Mucosa of rectum (tissue), 2 donors: ENCODE data around the gene GLTP.
"Not testable (repeated sequence)": the region's sequence is repeated elsewhere in the genome, so short reads cannot be mapped to it uniquely, and the experiment has no call there.

Experiments used
- H3K27ac ChIP-seq, 2 donors: one replicate each; pipeline ENCODE4 v1.7.0; 2013; ENCODE audit warnings: inconsistent platforms in 2 of 2, low read depth in 2 of 2, low read length in 2 of 2
- H3K27me3 ChIP-seq, 2 donors: one replicate each; pipeline ENCODE4 v1.7.0; 2013; ENCODE audit warnings: low read length in 2 of 2; ENCODE audit not compliant: control insufficient read depth in 2 of 2, insufficient read depth in 2 of 2
- H3K36me3 ChIP-seq, 2 donors: one replicate each; pipeline ENCODE4 v1.7.0; 2013; ENCODE audit warnings: low read length in 2 of 2; ENCODE audit not compliant: control insufficient read depth in 2 of 2, insufficient read depth in 2 of 2
- H3K4me1 ChIP-seq, 2 donors: one replicate each; pipeline ENCODE4 v1.7.0; 2013; ENCODE audit warnings: low read length in 2 of 2, mild to moderate bottlenecking in 1 of 2; ENCODE audit not compliant: control insufficient read depth in 2 of 2, insufficient read depth in 2 of 2
- H3K4me3 ChIP-seq, 2 donors: one replicate each; pipeline ENCODE4 v1.7.0; 2013; ENCODE audit warnings: low read length in 2 of 2
- H3K9ac ChIP-seq, 2 donors: one replicate each; pipeline ENCODE4 v1.7.0; 2013; ENCODE audit warnings: low read length in 2 of 2, low read depth in 1 of 2, mild to moderate bottlenecking in 1 of 2
- H3K9me3 ChIP-seq, 2 donors: one replicate each; pipeline ENCODE4 v1.7.0; 2013; ENCODE audit warnings: low read length in 2 of 2; ENCODE audit not compliant: control insufficient read depth in 2 of 2
- donor health status: healthy.
- donor health status: Normal muscosa, but diverticular disease.

GLTP gene

DNA sequence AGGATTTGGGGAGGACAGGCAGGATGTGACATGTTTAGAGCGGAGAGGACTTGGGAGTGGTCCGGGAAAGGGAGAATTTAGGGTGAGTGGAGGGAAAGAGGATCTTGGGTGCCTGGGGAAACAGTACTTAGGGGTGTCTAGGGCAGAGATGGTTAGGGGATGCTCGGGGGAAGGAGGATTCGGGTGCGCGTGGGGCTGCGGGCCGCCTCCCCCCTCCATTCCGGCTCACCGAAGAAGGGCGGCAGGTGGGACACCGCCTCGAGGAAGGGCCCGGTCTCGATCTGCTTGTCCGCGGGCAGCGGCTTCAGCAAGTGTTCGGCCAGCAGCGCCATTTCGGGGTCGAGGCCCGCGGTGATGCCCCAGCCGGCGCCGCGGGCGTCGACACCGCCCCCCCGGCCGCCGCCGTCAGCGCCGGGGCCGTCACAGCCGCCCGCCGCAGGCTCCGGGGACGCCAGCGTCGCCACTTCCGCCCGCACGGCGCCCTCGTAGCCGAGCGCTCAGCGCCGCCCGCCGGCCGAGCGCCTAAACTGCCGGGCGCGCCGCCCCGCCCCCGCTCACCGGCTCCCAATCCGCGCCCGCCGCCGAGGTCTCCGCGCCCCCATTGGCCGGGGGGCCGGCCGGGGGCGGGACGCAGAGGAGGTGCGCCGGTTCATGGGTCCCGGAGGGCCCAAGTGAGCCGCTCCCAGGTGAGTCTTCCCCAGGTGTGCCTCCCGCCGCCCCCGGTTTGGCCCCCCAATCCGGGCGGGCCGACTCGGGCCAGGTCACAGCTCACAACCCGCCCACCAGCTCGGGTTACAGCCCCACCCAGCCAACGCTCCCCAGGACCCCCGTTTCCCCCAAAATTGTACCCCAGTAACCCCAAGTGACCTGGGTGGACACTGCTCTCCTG, at the start of gene GLTP:
Gene GLTP, minus strand, starts transcription at position 499 of the 889 bp plus-strand sequence. Its CDS starts 167 bp downstream, at position 332.
- H3K9me3 ChIP-seq = no peaks in the 10 kb centered on the region
- H3K36me3 ChIP-seq = no peaks in the 10 kb centered on the region
- peak within 1 kb of the TSS; percentile 85 to 99 for H3K9ac ChIP-seq
- H3K27ac ChIP-seq = peak within 1 kb of the TSS; percentile 48 to 76
- peak within 1 kb of the TSS; percentile 76 to 98 for H3K4me3 ChIP-seq
- H3K4me1 ChIP-seq = peaks cover 32 to 37% of the 10 kb centered on the region in 2 donors
- H3K27me3 ChIP-seq = no peaks in the 10 kb centered on the region

- H3K9ac ChIP-seq, H3K4me1 ChIP-seq, H3K9me3 ChIP-seq, H3K27me3 ChIP-seq, H3K4me3 ChIP-seq, H3K27ac ChIP-seq: not testable (repeated sequence)
- peaks cover 33 to 44% of the 10 kb centered on the region in 2 donors for H3K36me3 ChIP-seq
Observed at GRCh38 chr12:109929326-109929725, 49.0 kb upstream of the GLTP start.

DNA sequence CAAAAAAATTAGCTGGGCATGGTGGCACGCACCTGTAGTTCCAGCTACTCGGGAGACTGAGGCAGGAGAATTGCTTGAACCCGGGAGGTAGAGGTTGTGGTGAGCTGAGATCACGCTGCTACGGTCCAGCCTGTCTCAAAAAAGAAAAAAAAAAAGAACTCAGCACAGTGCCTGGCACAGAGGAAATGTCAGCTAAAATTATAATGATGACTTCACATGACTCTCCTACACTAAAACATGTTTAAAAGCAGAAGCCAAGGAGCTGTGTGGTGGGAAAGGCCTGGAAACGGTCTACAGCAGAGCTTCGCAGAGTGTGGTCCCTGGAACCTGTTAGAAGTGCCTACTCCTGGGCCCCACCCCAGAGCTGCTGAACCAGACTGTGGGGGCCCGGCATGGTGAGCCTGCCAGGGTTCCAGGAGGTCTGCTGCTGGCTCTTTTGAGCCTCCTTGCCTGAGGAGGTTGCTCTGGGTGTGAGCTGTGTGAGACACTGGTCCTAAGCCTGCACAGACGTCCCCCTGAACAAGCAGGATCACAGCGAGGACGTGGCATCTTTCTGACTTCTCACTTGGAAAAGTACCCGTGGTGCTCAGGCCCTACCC, 47.8 kb upstream of the GLTP start:
- peaks cover 0 to 4% of the 10 kb centered on the region in 2 donors for H3K4me1 ChIP-seq
- H3K4me3 ChIP-seq = no peak overlapping the region
- H3K9me3 ChIP-seq = no peaks in the 10 kb centered on the region
- H3K27ac ChIP-seq = no peak overlapping the region
- H3K9ac ChIP-seq = no peak overlapping the region
- H3K27me3 ChIP-seq = no peaks in the 10 kb centered on the region
- H3K36me3 ChIP-seq = peaks cover 28 to 38% of the 10 kb centered on the region in 2 donors

GRCh38 chr12:109927622-109928021, 47.3 kb upstream of the GLTP start:
- Histone ChIP-seq H3K9me3 (no peaks in the 10 kb centered on the region), H3K27me3 (no peaks in the 10 kb centered on the region), H3K27ac (no peak overlapping the region), H3K4me1 (peaks cover 0 to 4% of the 10 kb centered on the region in 2 donors), H3K4me3 (no peak overlapping the region), H3K36me3 (peaks cover 22 to 35% of the 10 kb centered on the region in 2 donors), H3K9ac (no peak overlapping the region)

DNA sequence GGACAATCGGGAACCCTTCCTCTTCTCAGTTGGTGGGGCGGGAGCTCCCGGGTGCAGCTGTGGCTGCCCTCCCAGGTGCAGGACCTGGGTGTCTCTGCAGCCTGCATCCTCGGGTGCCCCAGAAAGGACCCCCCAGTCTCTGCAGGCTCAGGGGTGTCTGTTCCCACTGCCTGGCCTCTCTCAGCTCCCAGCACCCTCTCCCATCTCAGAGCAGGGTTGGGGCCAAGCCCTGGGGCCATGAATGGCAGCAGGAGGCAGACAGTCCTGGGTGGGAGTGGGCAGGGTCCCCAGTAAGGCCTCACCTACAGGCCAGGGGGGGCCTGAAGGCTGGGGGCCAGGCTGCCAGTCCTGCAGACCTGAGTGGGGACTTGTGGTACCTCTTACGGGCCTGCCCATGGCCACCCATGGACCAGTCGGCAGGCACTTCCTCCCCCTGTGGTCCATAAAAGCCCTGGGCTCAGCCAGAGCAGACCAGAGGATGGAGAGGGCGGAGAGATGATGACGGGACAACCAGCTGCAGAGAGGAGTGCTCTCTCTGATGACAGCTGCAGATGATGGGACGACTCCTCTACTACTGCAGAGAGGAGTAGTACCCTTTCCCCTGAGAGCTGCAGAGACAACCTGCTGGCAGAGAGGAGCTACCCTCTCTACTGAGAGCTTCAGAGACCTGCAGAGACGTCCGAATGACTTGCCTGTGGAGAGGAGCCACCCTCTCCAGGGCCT, 46.3 kb upstream of the GLTP start:
- H3K9me3 ChIP-seq = no peaks in the 10 kb centered on the region
- H3K4me1 ChIP-seq = peaks cover 0 to 4% of the 10 kb centered on the region in 2 donors
- no peak overlapping the region for H3K9ac ChIP-seq
- no peak overlapping the region for H3K4me3 ChIP-seq
- peaks cover 15 to 26% of the 10 kb centered on the region in 2 donors for H3K36me3 ChIP-seq
- H3K27ac ChIP-seq = no peak overlapping the region
- no peaks in the 10 kb centered on the region for H3K27me3 ChIP-seq

DNA sequence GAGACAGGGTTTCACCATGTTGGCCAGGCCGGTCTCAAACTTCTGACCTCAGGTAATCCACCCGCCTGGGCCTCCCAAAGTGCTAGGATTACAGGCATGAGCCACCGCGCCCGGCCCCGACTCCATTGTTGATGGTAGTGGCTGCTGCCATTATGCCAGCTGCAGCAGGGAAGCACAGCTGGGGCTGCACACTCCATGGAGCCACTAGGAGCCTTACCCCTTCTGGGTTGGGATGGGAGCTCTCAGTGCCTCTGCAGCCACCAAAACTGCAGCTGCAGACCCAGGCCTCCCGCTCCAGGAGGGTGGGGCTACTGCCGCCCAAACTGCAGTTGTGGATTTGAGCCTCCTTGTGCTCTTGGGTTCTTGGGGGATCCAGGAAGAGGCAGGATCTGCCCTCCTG, 45.7 kb upstream of the GLTP start:
- Histone ChIP-seq H3K4me1 (peaks cover 0 to 4% of the 10 kb centered on the region in 2 donors), H3K4me3 (no peak overlapping the region), H3K27ac (no peak overlapping the region), H3K27me3 (no peaks in the 10 kb centered on the region), H3K9me3 (no peaks in the 10 kb centered on the region), H3K9ac (no peak overlapping the region), H3K36me3 (peaks cover 10 to 21% of the 10 kb centered on the region in 2 donors)

GRCh38 chr12:109925185-109925840, 45.0 kb upstream of the GLTP start:
- peaks cover 0 to 4% of the 10 kb centered on the region in 2 donors for H3K4me1 ChIP-seq
- no peaks in the 10 kb centered on the region for H3K27me3 ChIP-seq
- H3K36me3 ChIP-seq = peaks cover 5 to 21% of the 10 kb centered on the region in 2 donors
- no peak overlapping the region for H3K27ac ChIP-seq
- no peak overlapping the region for H3K4me3 ChIP-seq
- H3K9ac ChIP-seq = no peak overlapping the region
- H3K9me3 ChIP-seq = no peaks in the 10 kb centered on the region

- Histone ChIP-seq H3K27me3 (no peaks in the 10 kb centered on the region), H3K9me3 (no peaks in the 10 kb centered on the region), H3K36me3 (peaks cover 7 to 26% of the 10 kb centered on the region in 2 donors), H3K4me3 (no peak overlapping the region), H3K9ac (no peak overlapping the region), H3K4me1 (no peaks in the 10 kb centered on the region), H3K27ac (no peak overlapping the region)
Observed at GRCh38 chr12:109923481-109924245, 43.3 kb upstream of the GLTP start.

DNA sequence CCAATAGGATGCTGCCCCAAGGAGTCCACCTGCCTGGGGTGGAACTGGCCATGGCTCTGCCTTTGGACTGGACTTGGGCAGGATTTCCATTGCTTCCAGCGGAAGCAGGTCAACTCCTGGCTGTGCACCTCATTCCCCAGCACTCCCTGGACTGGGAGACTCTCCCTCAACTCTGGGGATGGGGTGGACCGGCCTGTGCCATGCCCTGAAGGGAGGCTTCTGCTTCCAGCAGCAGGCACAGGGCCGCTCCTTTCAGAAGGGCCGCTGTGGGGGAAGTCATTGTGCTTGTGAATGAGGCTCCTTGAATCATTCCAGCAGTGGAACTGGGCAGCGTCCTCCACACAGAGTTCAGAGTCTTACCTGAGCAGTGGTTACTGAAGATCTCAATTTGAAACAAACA, 42.7 kb upstream of the GLTP start:
- no peak overlapping the region for H3K4me3 ChIP-seq
- no peak overlapping the region for H3K27ac ChIP-seq
- no peaks in the 10 kb centered on the region for H3K9me3 ChIP-seq
- H3K9ac ChIP-seq = no peak overlapping the region
- no peaks in the 10 kb centered on the region for H3K27me3 ChIP-seq
- no peaks in the 10 kb centered on the region for H3K4me1 ChIP-seq
- peaks cover 7 to 24% of the 10 kb centered on the region in 2 donors for H3K36me3 ChIP-seq
